ENCODE results near the gene TMEM256. TPM values are rescaled to one million over a fixed set of nuclear protein-coding genes. Genes with fewer than 3 reads are reported as not detected.
"Not testable (repeated sequence)": the region's sequence is repeated elsewhere in the genome, so short reads cannot be mapped to it uniquely, and the experiment has no call there.

TMEM256 gene
- total RNA-seq, 1 experiment from 2014 or later: 57.6 TPM

DNA sequence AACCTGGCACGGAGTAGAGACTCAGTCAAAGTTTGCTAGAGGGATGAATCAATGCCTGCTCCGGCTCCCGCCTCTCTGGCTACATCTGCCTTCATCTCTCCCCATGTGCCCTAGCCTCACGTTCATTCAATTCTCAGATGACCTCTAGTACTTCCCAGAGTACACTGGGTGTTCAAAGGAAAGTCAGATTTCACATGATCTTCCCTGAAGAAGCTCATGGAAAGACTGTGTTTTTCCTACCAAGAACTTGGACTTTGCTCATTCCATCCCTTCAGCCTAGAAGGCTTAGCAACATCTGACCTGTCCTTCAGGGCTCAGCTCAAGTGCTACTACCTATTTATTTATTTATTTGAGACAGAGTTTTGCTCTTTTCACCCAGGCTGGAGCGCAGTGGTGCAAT, 34.1 kb downstream of the TMEM256 start:
- no TSS peak for BruUV-seq (replicated peaks)

DNA sequence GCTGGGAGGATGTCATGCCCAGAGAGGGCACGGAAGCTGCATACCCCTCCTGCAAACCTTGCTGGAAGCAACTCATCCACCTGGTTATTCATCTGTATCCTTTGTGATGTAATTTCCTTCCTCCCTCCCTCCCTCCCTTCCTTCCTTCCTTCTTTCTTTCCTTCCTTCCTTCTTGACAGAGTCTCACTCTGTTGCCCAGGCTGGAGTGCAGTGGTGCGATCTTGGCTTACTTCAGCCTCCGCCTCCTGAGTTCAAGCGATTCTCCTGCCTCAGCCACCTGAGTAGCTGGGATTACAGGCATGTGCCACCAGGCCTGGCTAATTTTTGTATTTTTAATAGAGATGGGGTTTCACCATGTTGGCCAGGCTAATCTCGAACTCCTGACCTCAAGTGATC, 35.3 kb downstream of the TMEM256 start:
- BruUV-seq (replicated peaks); POLR2A ChIA-PET (ENCODE audit: low non-redundant PET); intact Hi-C loops (cut with micrococcal nuclease; ENCODE audit: unreplicated experiment): not testable (repeated sequence)

More for the DNA sequence above, 34.1 kb downstream of the TMEM256 start:
- Histone ChIP-seq H3K4me3 (ENCODE audit: low read depth, low read length, poor library complexity, severe bottlenecking) (no peak overlapping the region), H3K4me1 (ENCODE audit: insufficient read depth, low read length, poor library complexity, severe bottlenecking) (no peaks in the 10 kb centered on the region), H3K36me3 (ENCODE audit: insufficient read depth, low read length, poor library complexity, severe bottlenecking) (no peaks in the 10 kb centered on the region), H3K27ac (ENCODE audit: low read depth, low read length, poor library complexity, severe bottlenecking) (no peak overlapping the region), H3K9me3 (ENCODE audit: low read depth, low read length, poor library complexity, severe bottlenecking) (no peaks in the 10 kb centered on the region), H3K27me3 (replicated peaks; ENCODE audit: insufficient read depth, low read depth, low read length, poor library complexity) (no peaks in the 10 kb centered on the region)
- TF ChIP-seq EZH2 (IDR thresholded peaks at IDR 0.05; ENCODE audit: borderline replicate concordance, low read depth, low read length, poor library complexity, severe bottlenecking): no peak
- TF ChIP-seq, protein P1, sequence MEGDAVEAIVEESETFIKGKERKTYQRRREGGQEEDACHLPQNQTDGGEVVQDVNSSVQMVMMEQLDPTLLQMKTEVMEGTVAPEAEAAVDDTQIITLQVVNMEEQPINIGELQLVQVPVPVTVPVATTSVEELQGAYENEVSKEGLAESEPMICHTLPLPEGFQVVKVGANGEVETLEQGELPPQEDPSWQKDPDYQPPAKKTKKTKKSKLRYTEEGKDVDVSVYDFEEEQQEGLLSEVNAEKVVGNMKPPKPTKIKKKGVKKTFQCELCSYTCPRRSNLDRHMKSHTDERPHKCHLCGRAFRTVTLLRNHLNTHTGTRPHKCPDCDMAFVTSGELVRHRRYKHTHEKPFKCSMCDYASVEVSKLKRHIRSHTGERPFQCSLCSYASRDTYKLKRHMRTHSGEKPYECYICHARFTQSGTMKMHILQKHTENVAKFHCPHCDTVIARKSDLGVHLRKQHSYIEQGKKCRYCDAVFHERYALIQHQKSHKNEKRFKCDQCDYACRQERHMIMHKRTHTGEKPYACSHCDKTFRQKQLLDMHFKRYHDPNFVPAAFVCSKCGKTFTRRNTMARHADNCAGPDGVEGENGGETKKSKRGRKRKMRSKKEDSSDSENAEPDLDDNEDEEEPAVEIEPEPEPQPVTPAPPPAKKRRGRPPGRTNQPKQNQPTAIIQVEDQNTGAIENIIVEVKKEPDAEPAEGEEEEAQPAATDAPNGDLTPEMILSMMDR (conservative IDR thresholded peaks at IDR 0.05; ENCODE audit: low read depth, low read length): no peak
- CTCF ChIA-PET: interaction anchor here (1.6 kb wide), 1 partner anchor 14 kb away, joined by 3 read pairs; no protein-coding TSS in a partner anchor
- POLR2A ChIA-PET (ENCODE audit: low non-redundant PET): no interaction called here
- no peak for DNase-seq (ENCODE audit: low spot score)
- intact Hi-C loops (cut with micrococcal nuclease; ENCODE audit: unreplicated experiment): no loop called here

DNA sequence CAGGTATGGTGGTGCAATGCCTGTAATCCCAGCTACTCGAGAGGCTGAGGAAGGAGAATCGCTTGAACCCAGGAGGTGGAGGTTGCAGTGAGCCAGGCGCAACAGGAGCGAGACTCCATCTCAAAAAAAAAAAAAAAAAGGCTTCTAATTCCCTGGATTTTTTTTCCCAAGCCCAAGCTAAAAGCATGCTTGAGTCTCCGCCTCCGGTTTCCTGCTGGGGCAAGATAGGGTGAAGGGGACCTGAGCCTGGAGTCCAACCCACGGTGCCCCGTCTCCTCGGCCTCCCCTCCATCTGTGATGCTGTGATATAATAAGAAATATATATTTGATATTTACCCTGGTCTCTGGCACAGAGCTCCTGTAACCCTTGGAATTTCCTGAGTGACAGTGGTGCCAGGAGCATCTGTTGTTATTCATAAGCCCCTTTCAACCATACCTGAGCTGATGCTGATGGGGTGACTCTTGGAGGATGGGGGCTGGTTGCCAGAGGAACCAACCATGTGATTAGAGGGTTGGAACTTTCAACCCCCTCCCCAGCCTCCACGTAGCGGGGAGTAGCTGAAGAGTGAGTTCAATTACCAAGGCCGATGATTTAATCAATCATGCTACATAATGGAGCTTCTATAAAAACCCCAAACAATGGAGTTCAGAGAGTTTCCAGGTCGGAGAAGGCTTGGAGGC, 35.8 kb downstream of the TMEM256 start:
- intact Hi-C loops (cut with micrococcal nuclease; ENCODE audit: unreplicated experiment): no loop called here
- no peak overlapping the region for H3K4me3 ChIP-seq (ENCODE audit: low read depth, low read length, poor library complexity, severe bottlenecking)
- no peaks in the 10 kb centered on the region for H3K9me3 ChIP-seq (ENCODE audit: low read depth, low read length, poor library complexity, severe bottlenecking)
- ChIA-PET POLR2A (ENCODE audit: low non-redundant PET) (no interaction called here), CTCF (no interaction called here)
- no peak overlapping the region for H3K27ac ChIP-seq (ENCODE audit: low read depth, low read length, poor library complexity, severe bottlenecking)
- no peak for DNase-seq (ENCODE audit: low spot score)
- no peak for TF ChIP-seq EZH2 (IDR thresholded peaks at IDR 0.05; ENCODE audit: borderline replicate concordance, low read depth, low read length, poor library complexity, severe bottlenecking)
- TF ChIP-seq, protein P1 (conservative IDR thresholded peaks at IDR 0.05; ENCODE audit: low read depth, low read length): no peak
- no peaks in the 10 kb centered on the region for H3K4me1 ChIP-seq (ENCODE audit: insufficient read depth, low read length, poor library complexity, severe bottlenecking)
- no peaks in the 10 kb centered on the region for H3K27me3 ChIP-seq (replicated peaks; ENCODE audit: insufficient read depth, low read depth, low read length, poor library complexity)
- H3K36me3 ChIP-seq (ENCODE audit: insufficient read depth, low read length, poor library complexity, severe bottlenecking): no peaks in the 10 kb centered on the region
- no TSS peak for BruUV-seq (replicated peaks)

More for the DNA sequence above, 35.3 kb downstream of the TMEM256 start:
- not testable (repeated sequence) for H3K9me3 ChIP-seq (ENCODE audit: low read depth, low read length, poor library complexity, severe bottlenecking); H3K27me3 ChIP-seq (replicated peaks; ENCODE audit: insufficient read depth, low read depth, low read length, poor library complexity); H3K4me3 ChIP-seq (ENCODE audit: low read depth, low read length, poor library complexity, severe bottlenecking); H3K27ac ChIP-seq (ENCODE audit: low read depth, low read length, poor library complexity, severe bottlenecking); DNase-seq (ENCODE audit: low spot score); H3K4me1 ChIP-seq (ENCODE audit: insufficient read depth, low read length, poor library complexity, severe bottlenecking); H3K36me3 ChIP-seq (ENCODE audit: insufficient read depth, low read length, poor library complexity, severe bottlenecking)
- CTCF ChIA-PET: interaction anchor here (1.6 kb wide), 1 partner anchor 13 kb away, joined by 3 read pairs; no protein-coding TSS in a partner anchor

DNA sequence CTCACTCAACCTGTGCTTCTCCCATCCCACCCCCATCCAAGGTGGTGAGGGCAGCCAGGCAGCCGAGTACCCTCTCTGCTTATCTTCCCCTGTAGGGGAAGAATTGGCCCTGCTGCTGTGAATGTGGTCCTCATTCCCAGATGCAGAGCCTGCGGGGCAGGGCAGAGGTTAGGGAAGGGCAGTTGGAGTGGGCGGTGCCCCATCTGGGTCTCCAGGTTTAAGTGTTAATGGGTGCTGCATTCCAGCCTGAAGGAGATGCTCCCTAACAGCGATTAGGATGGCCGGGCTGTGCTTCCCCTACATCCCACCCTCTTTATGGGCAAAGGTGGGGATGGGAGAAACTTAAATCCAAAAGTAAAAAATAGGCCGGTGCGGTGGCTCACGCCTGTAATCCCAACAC, 36.8 kb downstream of the TMEM256 start:
- H3K27ac ChIP-seq (ENCODE audit: low read depth, low read length, poor library complexity, severe bottlenecking): no peak overlapping the region
- no peaks in the 10 kb centered on the region for H3K27me3 ChIP-seq (replicated peaks; ENCODE audit: insufficient read depth, low read depth, low read length, poor library complexity)
- H3K36me3 ChIP-seq (ENCODE audit: insufficient read depth, low read length, poor library complexity, severe bottlenecking): no peaks in the 10 kb centered on the region
- BruUV-seq (replicated peaks): no TSS peak
- ChIA-PET POLR2A (ENCODE audit: low non-redundant PET) (no interaction called here), CTCF (no interaction called here)
- no peak for DNase-seq (ENCODE audit: low spot score)
- TF ChIP-seq EZH2 (IDR thresholded peaks at IDR 0.05; ENCODE audit: borderline replicate concordance, low read depth, low read length, poor library complexity, severe bottlenecking): no peak
- TF ChIP-seq, protein P1 (conservative IDR thresholded peaks at IDR 0.05; ENCODE audit: low read depth, low read length): no peak
- H3K4me3 ChIP-seq (ENCODE audit: low read depth, low read length, poor library complexity, severe bottlenecking): no peak overlapping the region
- no peaks in the 10 kb centered on the region for H3K4me1 ChIP-seq (ENCODE audit: insufficient read depth, low read length, poor library complexity, severe bottlenecking)
- H3K9me3 ChIP-seq (ENCODE audit: low read depth, low read length, poor library complexity, severe bottlenecking): no peaks in the 10 kb centered on the region
- intact Hi-C loops (cut with micrococcal nuclease; ENCODE audit: unreplicated experiment): no loop called here

DNA sequence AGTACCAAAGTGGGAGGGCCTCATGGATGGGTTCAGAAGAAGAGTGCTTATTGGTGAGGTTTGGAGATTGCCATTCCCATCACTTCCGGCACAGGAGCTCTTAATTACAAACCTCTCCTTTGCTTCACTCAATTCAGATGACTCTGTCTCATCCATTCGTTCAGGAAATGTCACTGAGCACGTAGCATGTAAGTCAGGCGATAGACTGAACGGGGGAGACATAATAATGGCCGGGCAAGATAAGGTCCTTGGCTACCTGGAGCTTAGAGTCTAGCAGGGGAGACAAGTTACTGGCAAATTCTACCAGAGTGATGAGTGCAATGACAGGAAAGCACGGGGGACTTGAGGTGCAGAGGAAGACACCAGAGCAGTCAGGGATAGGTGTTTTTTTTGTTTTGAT, 37.9 kb downstream of the TMEM256 start:
- intact Hi-C loops (cut with micrococcal nuclease; ENCODE audit: unreplicated experiment); BruUV-seq (replicated peaks): not testable (repeated sequence)

More for the DNA sequence above, 37.9 kb downstream of the TMEM256 start:
- H3K4me1 ChIP-seq (ENCODE audit: insufficient read depth, low read length, poor library complexity, severe bottlenecking); H3K27me3 ChIP-seq (replicated peaks; ENCODE audit: insufficient read depth, low read depth, low read length, poor library complexity); H3K27ac ChIP-seq (ENCODE audit: low read depth, low read length, poor library complexity, severe bottlenecking); CTCF ChIA-PET; H3K9me3 ChIP-seq (ENCODE audit: low read depth, low read length, poor library complexity, severe bottlenecking); DNase-seq (ENCODE audit: low spot score); H3K4me3 ChIP-seq (ENCODE audit: low read depth, low read length, poor library complexity, severe bottlenecking); POLR2A ChIA-PET (ENCODE audit: low non-redundant PET); H3K36me3 ChIP-seq (ENCODE audit: insufficient read depth, low read length, poor library complexity, severe bottlenecking): not testable (repeated sequence)

Data from A673 (cell line).